ENCODE measurements around the gene PTPRG.

Gene PTPRG

GRCh38 chr3:61811652-61812051 lies 250.3 kb downstream of the PTPRG start:
- Histone ChIP-seq H3K9me3 (ENCODE audit: insufficient read depth, low read depth, low read length) (no peaks in the 10 kb centered on the region), H3K9ac (ENCODE audit: low read length) (no peak overlapping the region), H2AFZ (ENCODE audit: insufficient read depth, low read length, poor library complexity) (no peak overlapping the region), H2AK5ac (ENCODE audit: low read length) (no peak overlapping the region), H4K12ac (ENCODE audit: low read depth, low read length) (no peak overlapping the region), H2BK120ac (ENCODE audit: insufficient read depth, low read length, poor library complexity) (no peak overlapping the region), H3K4me1 (ENCODE audit: control insufficient read depth in 1 of 2, insufficient read depth in 2 of 2, low read length in 2 of 2) (no peaks in the 10 kb centered on the region), H3K23ac (ENCODE audit: low read length) (no peak overlapping the region), H3K27ac (ENCODE audit: low read depth, low read length) (no peak overlapping the region), H3K79me2 (ENCODE audit: control insufficient read depth, insufficient read depth, low read length, poor library complexity) (no peaks in the 10 kb centered on the region), H2BK12ac (ENCODE audit: low read length) (no peak overlapping the region), H3K4ac (ENCODE audit: low read depth, low read length) (no peak overlapping the region), H4K8ac (ENCODE audit: low read depth, low read length) (no peak overlapping the region), H3K27me3 (ENCODE audit: insufficient read depth, low read length) (no peaks in the 10 kb centered on the region), H3K79me1 (ENCODE audit: low read length) (no peaks in the 10 kb centered on the region), H3K14ac (ENCODE audit: low read length) (no peak overlapping the region), H3K36me3 (ENCODE audit: control insufficient read depth in 1 of 2, insufficient read depth in 2 of 2, low read length in 2 of 2) (no peaks in the 10 kb centered on the region), H3K4me2 (ENCODE audit: low read length) (no peak overlapping the region), H2BK5ac (ENCODE audit: low read depth, low read length, poor library complexity) (no peak overlapping the region), H3K18ac (ENCODE audit: low read length) (no peak overlapping the region), H4K91ac (ENCODE audit: low read depth, low read length) (no peak overlapping the region), H3K4me3 (ENCODE audit: low read depth, low read length) (no peak overlapping the region)
- WGBS (ENCODE audit: extremely low coverage, insufficient coverage, insufficient read length): no CpG with 5 or more reads among the region's 3 CpGs
- DNase-seq: no peak

GRCh38 chr3:61812085-61812484 lies 250.7 kb downstream of the PTPRG start:
- H3K18ac ChIP-seq (ENCODE audit: low read length): no peak overlapping the region
- H3K79me2 ChIP-seq (ENCODE audit: control insufficient read depth, insufficient read depth, low read length, poor library complexity): no peaks in the 10 kb centered on the region
- H4K12ac ChIP-seq (ENCODE audit: low read depth, low read length): no peak overlapping the region
- H2AFZ ChIP-seq (ENCODE audit: insufficient read depth, low read length, poor library complexity): no peak overlapping the region
- H3K4me1 ChIP-seq (ENCODE audit: control insufficient read depth in 1 of 2, insufficient read depth in 2 of 2, low read length in 2 of 2): no peaks in the 10 kb centered on the region
- H4K91ac ChIP-seq (ENCODE audit: low read depth, low read length): no peak overlapping the region
- H3K27me3 ChIP-seq (ENCODE audit: insufficient read depth, low read length): no peaks in the 10 kb centered on the region
- H3K4ac ChIP-seq (ENCODE audit: low read depth, low read length): no peak overlapping the region
- no peak overlapping the region for H4K8ac ChIP-seq (ENCODE audit: low read depth, low read length)
- H2BK12ac ChIP-seq (ENCODE audit: low read length): no peak overlapping the region
- H3K9ac ChIP-seq (ENCODE audit: low read length): no peak overlapping the region
- no peak overlapping the region for H3K4me2 ChIP-seq (ENCODE audit: low read length)
- no peaks in the 10 kb centered on the region for H3K79me1 ChIP-seq (ENCODE audit: low read length)
- H3K14ac ChIP-seq (ENCODE audit: low read length): no peak overlapping the region
- no peak overlapping the region for H3K23ac ChIP-seq (ENCODE audit: low read length)
- H2AK5ac ChIP-seq (ENCODE audit: low read length): no peak overlapping the region
- H3K4me3 ChIP-seq (ENCODE audit: low read depth, low read length): no peak overlapping the region
- H3K27ac ChIP-seq (ENCODE audit: low read depth, low read length): no peak overlapping the region
- no peak overlapping the region for H2BK5ac ChIP-seq (ENCODE audit: low read depth, low read length, poor library complexity)
- no peaks in the 10 kb centered on the region for H3K36me3 ChIP-seq (ENCODE audit: control insufficient read depth in 1 of 2, insufficient read depth in 2 of 2, low read length in 2 of 2)
- no peak overlapping the region for H2BK120ac ChIP-seq (ENCODE audit: insufficient read depth, low read length, poor library complexity)
- no CpG with 5 or more reads among the region's 4 CpGs for WGBS (ENCODE audit: extremely low coverage, insufficient coverage, insufficient read length)
- H3K9me3 ChIP-seq (ENCODE audit: insufficient read depth, low read depth, low read length): no peaks in the 10 kb centered on the region
- DNase-seq: no peak

- Histone ChIP-seq H3K18ac (ENCODE audit: low read length) (no peak overlapping the region), H2AK5ac (ENCODE audit: low read length) (no peak overlapping the region), H2AFZ (ENCODE audit: insufficient read depth, low read length, poor library complexity) (no peak overlapping the region), H3K14ac (ENCODE audit: low read length) (no peak overlapping the region), H2BK12ac (ENCODE audit: low read length) (no peak overlapping the region), H3K4me2 (ENCODE audit: low read length) (no peak overlapping the region), H3K4me3 (ENCODE audit: low read depth, low read length) (no peak overlapping the region), H3K27ac (ENCODE audit: low read depth, low read length) (no peak overlapping the region), H2BK120ac (ENCODE audit: insufficient read depth, low read length, poor library complexity) (no peak overlapping the region), H3K4me1 (ENCODE audit: control insufficient read depth in 1 of 2, insufficient read depth in 2 of 2, low read length in 2 of 2) (no peaks in the 10 kb centered on the region), H4K8ac (ENCODE audit: low read depth, low read length) (no peak overlapping the region), H3K79me1 (ENCODE audit: low read length) (no peaks in the 10 kb centered on the region), H3K36me3 (ENCODE audit: control insufficient read depth in 1 of 2, insufficient read depth in 2 of 2, low read length in 2 of 2) (no peaks in the 10 kb centered on the region), H3K9ac (ENCODE audit: low read length) (no peak overlapping the region), H3K9me3 (ENCODE audit: insufficient read depth, low read depth, low read length) (no peaks in the 10 kb centered on the region), H4K12ac (ENCODE audit: low read depth, low read length) (no peak overlapping the region), H3K79me2 (ENCODE audit: control insufficient read depth, insufficient read depth, low read length, poor library complexity) (no peaks in the 10 kb centered on the region), H2BK5ac (ENCODE audit: low read depth, low read length, poor library complexity) (no peak overlapping the region), H3K27me3 (ENCODE audit: insufficient read depth, low read length) (no peaks in the 10 kb centered on the region), H4K91ac (ENCODE audit: low read depth, low read length) (no peak overlapping the region), H3K4ac (ENCODE audit: low read depth, low read length) (no peak overlapping the region), H3K23ac (ENCODE audit: low read length) (no peak overlapping the region)
- WGBS (ENCODE audit: extremely low coverage, insufficient coverage, insufficient read length): no CpG with 5 or more reads among the region's 3 CpGs
- DNase-seq: peak; percentile 15 to 38
Measured at GRCh38 chr3:61812517-61812916, 251.1 kb downstream of the PTPRG start.

- no peak overlapping the region for H3K4ac ChIP-seq (ENCODE audit: low read depth, low read length)
- no peaks in the 10 kb centered on the region for H3K9me3 ChIP-seq (ENCODE audit: insufficient read depth, low read depth, low read length)
- H3K18ac ChIP-seq (ENCODE audit: low read length): no peak overlapping the region
- no peak overlapping the region for H2AK5ac ChIP-seq (ENCODE audit: low read length)
- H3K36me3 ChIP-seq (ENCODE audit: control insufficient read depth in 1 of 2, insufficient read depth in 2 of 2, low read length in 2 of 2): no peaks in the 10 kb centered on the region
- H3K23ac ChIP-seq (ENCODE audit: low read length): no peak overlapping the region
- no peaks in the 10 kb centered on the region for H3K4me1 ChIP-seq (ENCODE audit: control insufficient read depth in 1 of 2, insufficient read depth in 2 of 2, low read length in 2 of 2)
- H2AFZ ChIP-seq (ENCODE audit: insufficient read depth, low read length, poor library complexity): no peak overlapping the region
- no peaks in the 10 kb centered on the region for H3K79me2 ChIP-seq (ENCODE audit: control insufficient read depth, insufficient read depth, low read length, poor library complexity)
- H4K12ac ChIP-seq (ENCODE audit: low read depth, low read length): no peak overlapping the region
- no peaks in the 10 kb centered on the region for H3K27me3 ChIP-seq (ENCODE audit: insufficient read depth, low read length)
- H3K79me1 ChIP-seq (ENCODE audit: low read length): no peaks in the 10 kb centered on the region
- H2BK12ac ChIP-seq (ENCODE audit: low read length): no peak overlapping the region
- no peak overlapping the region for H3K4me2 ChIP-seq (ENCODE audit: low read length)
- no CpG with 5 or more reads among the region's 4 CpGs for WGBS (ENCODE audit: extremely low coverage, insufficient coverage, insufficient read length)
- H3K4me3 ChIP-seq (ENCODE audit: low read depth, low read length): no peak overlapping the region
- no peak overlapping the region for H4K8ac ChIP-seq (ENCODE audit: low read depth, low read length)
- no peak for DNase-seq
- H3K9ac ChIP-seq (ENCODE audit: low read length): no peak overlapping the region
- H3K27ac ChIP-seq (ENCODE audit: low read depth, low read length): no peak overlapping the region
- no peak overlapping the region for H2BK5ac ChIP-seq (ENCODE audit: low read depth, low read length, poor library complexity)
- H4K91ac ChIP-seq (ENCODE audit: low read depth, low read length): no peak overlapping the region
- H3K14ac ChIP-seq (ENCODE audit: low read length): no peak overlapping the region
- no peak overlapping the region for H2BK120ac ChIP-seq (ENCODE audit: insufficient read depth, low read length, poor library complexity)
Measured at GRCh38 chr3:61813636-61814035, 252.3 kb downstream of the PTPRG start.
